WTC11 (cell line): ENCODE data around the gene PLPPR5. TPM values are rescaled to one million over a fixed set of nuclear protein-coding genes. Genes with fewer than 3 reads are reported as not detected.

Experiments used
- ATAC-seq: fragments of 200-7000 bp; cut with Tn5 transposase; 2 replicates; pipeline ENCODE4 v1.10.0; 2021; ENCODE audit warnings: mild to moderate bottlenecking, moderate library complexity
- CTCF ChIA-PET: fragments of 300-600 bp; sonication (Branson Sonifier 250); formaldehyde crosslinking; loops from one replicate; lab custom pipeline; 2021; ENCODE audit warnings: antibody characterized with exemption; lab: Charles Lee
- POLR2A ChIA-PET: fragments of 350-600 bp; sonication (Branson Sonifier 250); formaldehyde crosslinking; loops from one replicate; lab custom pipeline; 2021; ENCODE audit warnings: antibody characterized with exemption; lab: Charles Lee
- DNase-seq: peaks from one replicate; pipeline ENCODE4 v3.0.0; 2021; ENCODE audit warnings: low spot score
- H3K27ac Mint-ChIP-seq: 2 replicates; pipeline ENCODE4 v1.8.0; 2021; ENCODE audit warnings: mixed read lengths
- H3K27me3 Mint-ChIP-seq: 2 replicates; pipeline ENCODE4 v1.8.0; 2021; ENCODE audit warnings: low read depth, mild to moderate bottlenecking, moderate library complexity, mixed read lengths
- H3K36me3 Mint-ChIP-seq: 2 replicates; pipeline ENCODE4 v1.8.0; 2021; ENCODE audit warnings: mixed read lengths
- H3K4me1 Mint-ChIP-seq: 2 replicates; pipeline ENCODE4 v1.8.0; 2022; ENCODE audit warnings: mixed read lengths
- H3K4me3 Mint-ChIP-seq: 2 replicates; pipeline ENCODE4 v1.8.0; 2021; ENCODE audit warnings: mild to moderate bottlenecking, moderate library complexity, mixed read lengths
- H3K9me3 Mint-ChIP-seq: 2 replicates; pipeline ENCODE4 v1.8.0; 2021; ENCODE audit warnings: mixed read lengths
- E2F4 ChIP-seq: sonication (generic); formaldehyde crosslinking; IDR thresholded peaks from 2 replicates; pipeline ENCODE4 v1.8.1; 2022; ENCODE audit warnings: low read depth, mild to moderate bottlenecking, moderate library complexity, missing genetic modification reagents, borderline replicate concordance
- ELF4 ChIP-seq: sonication (generic); formaldehyde crosslinking; IDR thresholded peaks from 2 replicates; pipeline ENCODE4 v1.8.1; 2022; ENCODE audit warnings: low read depth, mild to moderate bottlenecking, moderate library complexity, missing genetic modification reagents
- HMGA2 ChIP-seq: fragments of 250-450 bp; sonication (Bioruptor Pico); IDR thresholded peaks from 2 replicates; pipeline ENCODE4 v1.4.0; 2021; ENCODE audit warnings: mild to moderate bottlenecking, moderate library complexity
- IRF1 ChIP-seq: sonication (generic); formaldehyde crosslinking; IDR thresholded peaks from 2 replicates; pipeline ENCODE4 v1.8.0; 2023; ENCODE audit warnings: missing genetic modification reagents
- JAZF1 ChIP-seq: fragments of 250-450 bp; sonication (Bioruptor Pico); IDR thresholded peaks from 2 replicates; pipeline ENCODE4 v1.9.0; 2021; ENCODE audit warnings: moderate library complexity, mild to moderate bottlenecking, inconsistent platforms
- KAT7 ChIP-seq: sonication (generic); formaldehyde crosslinking; IDR thresholded peaks from 2 replicates; pipeline ENCODE4 v1.8.1; 2023; ENCODE audit warnings: missing genetic modification reagents, mild to moderate bottlenecking, borderline replicate concordance
- NR2C2 ChIP-seq: sonication (generic); formaldehyde crosslinking; IDR thresholded peaks from 2 replicates; pipeline ENCODE4 v1.8.0; 2022; ENCODE audit warnings: mild to moderate bottlenecking, missing genetic modification reagents
- SMAD4 ChIP-seq: sonication (generic); formaldehyde crosslinking; IDR thresholded peaks from 2 replicates; pipeline ENCODE4 v1.8.0; 2022; ENCODE audit warnings: mild to moderate bottlenecking, missing genetic modification reagents
- SP1 ChIP-seq: sonication (generic); formaldehyde crosslinking; conservative IDR thresholded peaks from 2 replicates; pipeline ENCODE4 v1.8.1; 2022; ENCODE audit warnings: missing genetic modification reagents
- ZMAT4 ChIP-seq: fragments of 250-450 bp; sonication (Bioruptor Pico); IDR thresholded peaks from 2 replicates; pipeline ENCODE4 v1.9.0; 2021; ENCODE audit warnings: mild to moderate bottlenecking
- ZNF232 ChIP-seq: sonication (generic); formaldehyde crosslinking; IDR thresholded peaks from 2 replicates; pipeline ENCODE4 v1.8.0; 2022; ENCODE audit warnings: mild to moderate bottlenecking, missing genetic modification reagents
- ZNF263 ChIP-seq: sonication (generic); formaldehyde crosslinking; IDR thresholded peaks from 2 replicates; pipeline ENCODE4 v1.8.1; 2022; ENCODE audit warnings: low read depth, mild to moderate bottlenecking, moderate library complexity, missing genetic modification reagents
- ZNF317 ChIP-seq: sonication (generic); formaldehyde crosslinking; IDR thresholded peaks from 2 replicates; pipeline ENCODE4 v1.8.1; 2023; ENCODE audit warnings: low read depth, mild to moderate bottlenecking, moderate library complexity, missing genetic modification reagents, borderline replicate concordance
- ZNF416 ChIP-seq: fragments of 250-450 bp; sonication (Bioruptor Pico); IDR thresholded peaks from 2 replicates; pipeline ENCODE4 v1.9.0; 2021; ENCODE audit warnings: mild to moderate bottlenecking, inconsistent platforms
- total RNA-seq: library from RNA; stranded (reverse); gene quantifications from 3 replicates; pipeline ENCODE4 v1.2.3, GENCODE V29; 2021
- TF ChIP-seq, protein P1 (sequence below): fragments of 250-450 bp; sonication (Bioruptor Pico); IDR thresholded peaks from 2 replicates; pipeline ENCODE4 v2.1.2; 2022; ENCODE audit warnings: mild to moderate bottlenecking, moderate library complexity
- TF ChIP-seq, protein P2 (sequence below): sonication (generic); formaldehyde crosslinking; IDR thresholded peaks from 2 replicates; pipeline ENCODE4 v1.8.1; 2022; ENCODE audit warnings: mild to moderate bottlenecking, moderate library complexity, missing genetic modification reagents
- TF ChIP-seq, protein P3 (sequence below): sonication (generic); formaldehyde crosslinking; conservative IDR thresholded peaks from 2 replicates; pipeline ENCODE4 v1.8.1; 2022; ENCODE audit warnings: mild to moderate bottlenecking, missing genetic modification reagents
- TF ChIP-seq, protein P4 (sequence below): sonication (generic); formaldehyde crosslinking; IDR thresholded peaks from 2 replicates; pipeline ENCODE4 v1.8.0; 2022; ENCODE audit warnings: mild to moderate bottlenecking, missing genetic modification reagents
- TF ChIP-seq, protein P5 (sequence below): sonication (generic); formaldehyde crosslinking; IDR thresholded peaks from 2 replicates; pipeline ENCODE4 v1.8.1; 2023; ENCODE audit warnings: mild to moderate bottlenecking, missing genetic modification reagents, borderline replicate concordance
- TF ChIP-seq, protein P6 (sequence below): sonication (generic); formaldehyde crosslinking; IDR thresholded peaks from 2 replicates; pipeline ENCODE4 v1.8.1; 2022; ENCODE audit warnings: mild to moderate bottlenecking, missing genetic modification reagents, moderate library complexity, borderline replicate concordance

Gene PLPPR5
- total RNA-seq, 1 experiment from 2014 or later: 1.6 TPM

DNA sequence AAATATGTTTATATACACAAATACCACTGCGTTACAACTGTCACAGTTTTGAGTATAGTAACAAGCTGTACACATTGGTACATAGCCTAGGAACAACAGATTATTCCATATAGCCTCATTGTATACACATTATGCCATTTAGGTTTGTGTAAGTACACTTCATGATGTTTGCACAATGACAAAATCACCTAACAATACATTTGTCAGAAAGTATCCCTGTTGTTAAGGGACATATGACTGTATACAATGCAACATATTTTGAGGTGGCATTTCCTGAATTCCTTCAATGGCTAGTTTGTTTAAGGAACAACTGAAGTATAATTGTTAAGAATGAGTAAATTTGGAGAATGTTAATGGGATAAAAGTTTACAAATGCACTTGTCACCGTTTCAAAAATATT, 19.0 kb downstream of the PLPPR5 start (continued):
- TF ChIP-seq, protein P1, sequence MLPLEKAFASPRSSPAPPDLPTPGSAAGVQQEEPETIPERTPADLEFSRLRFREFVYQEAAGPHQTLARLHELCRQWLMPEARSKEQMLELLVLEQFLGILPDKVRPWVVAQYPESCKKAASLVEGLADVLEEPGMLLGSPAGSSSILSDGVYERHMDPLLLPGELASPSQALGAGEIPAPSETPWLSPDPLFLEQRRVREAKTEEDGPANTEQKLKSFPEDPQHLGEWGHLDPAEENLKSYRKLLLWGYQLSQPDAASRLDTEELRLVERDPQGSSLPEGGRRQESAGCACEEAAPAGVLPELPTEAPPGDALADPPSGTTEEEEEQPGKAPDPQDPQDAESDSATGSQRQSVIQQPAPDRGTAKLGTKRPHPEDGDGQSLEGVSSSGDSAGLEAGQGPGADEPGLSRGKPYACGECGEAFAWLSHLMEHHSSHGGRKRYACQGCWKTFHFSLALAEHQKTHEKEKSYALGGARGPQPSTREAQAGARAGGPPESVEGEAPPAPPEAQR (CRISPR knock-in tag): no peak
- TF ChIP-seq, protein P2, sequence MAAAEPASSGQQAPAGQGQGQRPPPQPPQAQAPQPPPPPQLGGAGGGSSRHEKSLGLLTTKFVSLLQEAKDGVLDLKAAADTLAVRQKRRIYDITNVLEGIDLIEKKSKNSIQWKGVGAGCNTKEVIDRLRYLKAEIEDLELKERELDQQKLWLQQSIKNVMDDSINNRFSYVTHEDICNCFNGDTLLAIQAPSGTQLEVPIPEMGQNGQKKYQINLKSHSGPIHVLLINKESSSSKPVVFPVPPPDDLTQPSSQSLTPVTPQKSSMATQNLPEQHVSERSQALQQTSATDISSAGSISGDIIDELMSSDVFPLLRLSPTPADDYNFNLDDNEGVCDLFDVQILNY: no peak
- TF ChIP-seq ZNF317 (CRISPR knock-in tag) (no peak), ELF4 (CRISPR knock-in tag) (no peak), E2F4 (no peak), ZNF232 (no peak), HMGA2 (CRISPR knock-in tag) (no peak), NR2C2 (CRISPR knock-in tag) (no peak), JAZF1 (CRISPR knock-in tag) (no peak), IRF1 (no peak)
- TF ChIP-seq, protein P3, sequence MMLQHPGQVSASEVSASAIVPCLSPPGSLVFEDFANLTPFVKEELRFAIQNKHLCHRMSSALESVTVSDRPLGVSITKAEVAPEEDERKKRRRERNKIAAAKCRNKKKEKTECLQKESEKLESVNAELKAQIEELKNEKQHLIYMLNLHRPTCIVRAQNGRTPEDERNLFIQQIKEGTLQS (CRISPR knock-in tag): no peak
- TF ChIP-seq, protein P4, sequence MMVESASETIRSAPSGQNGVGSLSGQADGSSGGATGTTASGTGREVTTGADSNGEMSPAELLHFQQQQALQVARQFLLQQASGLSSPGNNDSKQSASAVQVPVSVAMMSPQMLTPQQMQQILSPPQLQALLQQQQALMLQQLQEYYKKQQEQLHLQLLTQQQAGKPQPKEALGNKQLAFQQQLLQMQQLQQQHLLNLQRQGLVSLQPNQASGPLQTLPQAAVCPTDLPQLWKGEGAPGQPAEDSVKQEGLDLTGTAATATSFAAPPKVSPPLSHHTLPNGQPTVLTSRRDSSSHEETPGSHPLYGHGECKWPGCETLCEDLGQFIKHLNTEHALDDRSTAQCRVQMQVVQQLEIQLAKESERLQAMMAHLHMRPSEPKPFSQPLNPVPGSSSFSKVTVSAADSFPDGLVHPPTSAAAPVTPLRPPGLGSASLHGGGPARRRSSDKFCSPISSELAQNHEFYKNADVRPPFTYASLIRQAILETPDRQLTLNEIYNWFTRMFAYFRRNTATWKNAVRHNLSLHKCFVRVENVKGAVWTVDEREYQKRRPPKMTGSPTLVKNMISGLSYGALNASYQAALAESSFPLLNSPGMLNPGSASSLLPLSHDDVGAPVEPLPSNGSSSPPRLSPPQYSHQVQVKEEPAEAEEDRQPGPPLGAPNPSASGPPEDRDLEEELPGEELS (CRISPR knock-in tag): no peak
- TF ChIP-seq, all 79 proteins: peak for 0

DNA sequence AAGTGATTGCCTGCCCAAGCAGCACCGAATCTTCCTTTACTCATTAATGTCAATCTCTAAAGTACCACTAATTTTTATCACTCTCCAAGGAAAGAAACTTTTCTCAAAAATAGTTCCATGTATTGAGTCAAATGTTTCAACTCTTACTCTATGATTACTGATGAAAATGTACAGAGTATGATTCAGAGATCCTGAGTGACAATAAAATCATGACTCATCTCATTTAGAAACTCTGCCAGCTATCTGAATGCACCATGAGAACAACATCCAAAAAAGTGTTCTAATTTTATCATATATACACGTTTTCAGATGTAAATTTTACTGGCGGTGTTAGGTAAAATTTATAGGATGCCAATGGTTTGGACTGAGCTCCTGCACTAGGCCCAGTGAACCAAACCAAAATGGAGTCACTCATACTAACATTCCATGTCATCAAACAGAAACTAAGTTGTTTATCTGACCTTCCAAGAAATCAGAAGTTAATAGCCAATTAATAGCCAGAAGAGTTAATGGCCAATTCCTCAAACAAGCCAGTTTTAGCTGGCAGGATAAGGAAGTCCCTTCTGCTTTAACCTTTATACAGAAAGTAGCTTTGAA, 22.6 kb downstream of the PLPPR5 start:
- Mint-ChIP-seq H3K4me1 (peaks cover 13% of the 10 kb centered on the region), H3K27me3 (no peaks in the 10 kb centered on the region), H3K27ac (no peak overlapping the region), H3K4me3 (no peak overlapping the region), H3K9me3 (peaks cover 13% of the 10 kb centered on the region), H3K36me3 (peaks cover 11% of the 10 kb centered on the region)
- TF ChIP-seq ZNF263 (CRISPR knock-in tag): no peak
- TF ChIP-seq E2F4: no peak
- TF ChIP-seq KAT7: no peak
- no peak for TF ChIP-seq SP1 (CRISPR knock-in tag)
- TF ChIP-seq, protein P5, sequence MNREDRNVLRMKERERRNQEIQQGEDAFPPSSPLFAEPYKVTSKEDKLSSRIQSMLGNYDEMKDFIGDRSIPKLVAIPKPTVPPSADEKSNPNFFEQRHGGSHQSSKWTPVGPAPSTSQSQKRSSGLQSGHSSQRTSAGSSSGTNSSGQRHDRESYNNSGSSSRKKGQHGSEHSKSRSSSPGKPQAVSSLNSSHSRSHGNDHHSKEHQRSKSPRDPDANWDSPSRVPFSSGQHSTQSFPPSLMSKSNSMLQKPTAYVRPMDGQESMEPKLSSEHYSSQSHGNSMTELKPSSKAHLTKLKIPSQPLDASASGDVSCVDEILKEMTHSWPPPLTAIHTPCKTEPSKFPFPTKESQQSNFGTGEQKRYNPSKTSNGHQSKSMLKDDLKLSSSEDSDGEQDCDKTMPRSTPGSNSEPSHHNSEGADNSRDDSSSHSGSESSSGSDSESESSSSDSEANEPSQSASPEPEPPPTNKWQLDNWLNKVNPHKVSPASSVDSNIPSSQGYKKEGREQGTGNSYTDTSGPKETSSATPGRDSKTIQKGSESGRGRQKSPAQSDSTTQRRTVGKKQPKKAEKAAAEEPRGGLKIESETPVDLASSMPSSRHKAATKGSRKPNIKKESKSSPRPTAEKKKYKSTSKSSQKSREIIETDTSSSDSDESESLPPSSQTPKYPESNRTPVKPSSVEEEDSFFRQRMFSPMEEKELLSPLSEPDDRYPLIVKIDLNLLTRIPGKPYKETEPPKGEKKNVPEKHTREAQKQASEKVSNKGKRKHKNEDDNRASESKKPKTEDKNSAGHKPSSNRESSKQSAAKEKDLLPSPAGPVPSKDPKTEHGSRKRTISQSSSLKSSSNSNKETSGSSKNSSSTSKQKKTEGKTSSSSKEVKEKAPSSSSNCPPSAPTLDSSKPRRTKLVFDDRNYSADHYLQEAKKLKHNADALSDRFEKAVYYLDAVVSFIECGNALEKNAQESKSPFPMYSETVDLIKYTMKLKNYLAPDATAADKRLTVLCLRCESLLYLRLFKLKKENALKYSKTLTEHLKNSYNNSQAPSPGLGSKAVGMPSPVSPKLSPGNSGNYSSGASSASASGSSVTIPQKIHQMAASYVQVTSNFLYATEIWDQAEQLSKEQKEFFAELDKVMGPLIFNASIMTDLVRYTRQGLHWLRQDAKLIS (CRISPR knock-in tag): no peak
- no peak for TF ChIP-seq SMAD4
- no peak for TF ChIP-seq ZMAT4 (CRISPR knock-in tag)
- no peak for TF ChIP-seq ZNF416 (CRISPR knock-in tag)
- TF ChIP-seq, protein P6, sequence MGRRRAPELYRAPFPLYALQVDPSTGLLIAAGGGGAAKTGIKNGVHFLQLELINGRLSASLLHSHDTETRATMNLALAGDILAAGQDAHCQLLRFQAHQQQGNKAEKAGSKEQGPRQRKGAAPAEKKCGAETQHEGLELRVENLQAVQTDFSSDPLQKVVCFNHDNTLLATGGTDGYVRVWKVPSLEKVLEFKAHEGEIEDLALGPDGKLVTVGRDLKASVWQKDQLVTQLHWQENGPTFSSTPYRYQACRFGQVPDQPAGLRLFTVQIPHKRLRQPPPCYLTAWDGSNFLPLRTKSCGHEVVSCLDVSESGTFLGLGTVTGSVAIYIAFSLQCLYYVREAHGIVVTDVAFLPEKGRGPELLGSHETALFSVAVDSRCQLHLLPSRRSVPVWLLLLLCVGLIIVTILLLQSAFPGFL (CRISPR knock-in tag): no peak
- ChIA-PET CTCF (no interaction called here), POLR2A (no interaction called here)
- no peak for ATAC-seq
- no peak for DNase-seq
